Fibroblast of skin of abdomen (primary cell): Measurements from ENCODE around the gene THBS1.

ENCODE experiments used
- DNase-seq: peaks from one replicate; pipeline ENCODE4 v3.0.0-alpha.2; 2013

The THBS1 gene

GRCh38 chr15:39609166-39609916 is 28.5 kb downstream of the THBS1 start:
- DNase-seq = no peak

GRCh38 chr15:39610665-39611064 is 29.8 kb downstream of the THBS1 start:
- no peak for DNase-seq

- DNase-seq = no peak
These were observed 32.4 kb downstream of the THBS1 start for GRCh38 chr15:39613271-39613670.

- no peak for DNase-seq
These were observed 33.0 kb downstream of the THBS1 start for GRCh38 chr15:39613861-39614260.

GRCh38 chr15:39616731-39617455 is 36.0 kb downstream of the THBS1 start:
- no peak for DNase-seq

GRCh38 chr15:39618063-39618823 is 37.4 kb downstream of the THBS1 start:
- no peak for DNase-seq

- DNase-seq = no peak
These were observed 40.3 kb downstream of the THBS1 start for GRCh38 chr15:39621210-39621609.

GRCh38 chr15:39621976-39622375 is 41.1 kb downstream of the THBS1 start:
- no peak for DNase-seq

- DNase-seq = no peak
These were observed 42.0 kb downstream of the THBS1 start for GRCh38 chr15:39622660-39623516.

- DNase-seq = no peak
These were observed 42.7 kb downstream of the THBS1 start for GRCh38 chr15:39623529-39623931.

GRCh38 chr15:39624806-39625205 is 43.9 kb downstream of the THBS1 start:
- peak; percentile 78 for DNase-seq

- DNase-seq = no peak
These were observed 44.6 kb downstream of the THBS1 start for GRCh38 chr15:39625451-39625850.

- peak; percentile 25 for DNase-seq
These were observed 45.0 kb downstream of the THBS1 start for GRCh38 chr15:39625856-39626255.

GRCh38 chr15:39627451-39628143 is 46.7 kb downstream of the THBS1 start:
- DNase-seq = no peak

GRCh38 chr15:39628144-39628508 is 47.2 kb downstream of the THBS1 start:
- DNase-seq = no peak

- DNase-seq = no peak
These were observed 47.8 kb downstream of the THBS1 start for GRCh38 chr15:39628546-39629257.

GRCh38 chr15:39629371-39629770 is 48.5 kb downstream of the THBS1 start:
- no peak for DNase-seq

GRCh38 chr15:39629906-39630305 is 49.0 kb downstream of the THBS1 start:
- DNase-seq = no peak

- DNase-seq = peak; percentile 25
These were observed 50.5 kb downstream of the THBS1 start for GRCh38 chr15:39631357-39631756.

GRCh38 chr15:39638041-39638440 is 57.2 kb downstream of the THBS1 start:
- no peak for DNase-seq

- DNase-seq = no peak
These were observed 58.2 kb downstream of the THBS1 start for GRCh38 chr15:39639037-39639436.
